Measurements from ENCODE around the gene CPEB4. TPM values are rescaled to one million over a fixed set of nuclear protein-coding genes. Genes with fewer than 3 reads are reported as not detected.

The CPEB4 gene
- total and polyA plus RNA-seq, 8 donors, result 3.5 to 115 (median 31.7) TPM

GRCh38 chr5:173841710-173842109 lies 46.4 kb upstream of the CPEB4 start:
- no peak overlapping the region for H3K4me3 ChIP-seq
- no peak for DNase-seq
- intact Hi-C loops (cut with DNase I; ENCODE audit: low total_unique reads), result no loop called here
- H3K9me3 ChIP-seq, result no peaks in the 10 kb centered on the region
- no peaks in the 10 kb centered on the region for H3K4me1 ChIP-seq
- H3K27me3 ChIP-seq, result no peaks in the 10 kb centered on the region
- WGBS, 5 donors, result 82 to 93% (median 85%) methylated on average over 3 of the region's 3 CpGs
- H3K27ac ChIP-seq, result no peak overlapping the region
- H3K36me3 ChIP-seq, result no peaks in the 10 kb centered on the region
- TF ChIP-seq POLR2AphosphoS5 (IDR thresholded peaks at IDR 0.05), result no peak
- no peak for TF ChIP-seq POLR2A (IDR thresholded peaks at IDR 0.05)
- no peak for TF ChIP-seq CTCF (IDR thresholded peaks at IDR 0.05)
- no peak for TF ChIP-seq EP300 (IDR thresholded peaks at IDR 0.05)

GRCh38 chr5:173843794-173844193 lies 44.4 kb upstream of the CPEB4 start:
- H3K4me1 ChIP-seq, result no peaks in the 10 kb centered on the region
- H3K27ac ChIP-seq, result no peak overlapping the region
- peaks cover 0 to 13% (median under 1%) of the 10 kb centered on the region in 4 donors for H3K9me3 ChIP-seq
- no peaks in the 10 kb centered on the region for H3K27me3 ChIP-seq
- DNase-seq, result no peak
- intact Hi-C loops (cut with DNase I; ENCODE audit: low total_unique reads), result no loop called here
- H3K4me3 ChIP-seq, result no peak overlapping the region
- WGBS, 5 donors, result 67 to 94% (median 86%) methylated on average over 3 of the region's 3 CpGs
- TF ChIP-seq POLR2A (IDR thresholded peaks at IDR 0.05), result no peak
- no peak for TF ChIP-seq EP300 (IDR thresholded peaks at IDR 0.05)
- no peak for TF ChIP-seq POLR2AphosphoS5 (IDR thresholded peaks at IDR 0.05)
- TF ChIP-seq CTCF (IDR thresholded peaks at IDR 0.05), result no peak
- no peaks in the 10 kb centered on the region for H3K36me3 ChIP-seq

- Histone ChIP-seq H3K36me3 (no peaks in the 10 kb centered on the region), H3K9me3 (peaks cover 0 to 20% (median 9%) of the 10 kb centered on the region in 4 donors), H3K4me3 (no peak overlapping the region), H3K27me3 (no peaks in the 10 kb centered on the region), H3K27ac (no peak overlapping the region), H3K4me1 (no peaks in the 10 kb centered on the region)
- no peak for DNase-seq
- WGBS, 5 donors, result 82 to 94% (median 91%) methylated on average over 6 of the region's 6 CpGs
- intact Hi-C loops (cut with DNase I; ENCODE audit: low total_unique reads), result no loop called here
- no peak for TF ChIP-seq CTCF (IDR thresholded peaks at IDR 0.05)
- TF ChIP-seq EP300 (IDR thresholded peaks at IDR 0.05), result no peak
- no peak for TF ChIP-seq POLR2AphosphoS5 (IDR thresholded peaks at IDR 0.05)
- TF ChIP-seq POLR2A (IDR thresholded peaks at IDR 0.05), result no peak
Measured at GRCh38 chr5:173845321-173845720, 42.8 kb upstream of the CPEB4 start.

- no peak overlapping the region for H3K27ac ChIP-seq
- no peak for TF ChIP-seq POLR2AphosphoS5 (IDR thresholded peaks at IDR 0.05)
- no peak for TF ChIP-seq POLR2A (IDR thresholded peaks at IDR 0.05)
- no peak for TF ChIP-seq CTCF (IDR thresholded peaks at IDR 0.05)
- no peak for TF ChIP-seq EP300 (IDR thresholded peaks at IDR 0.05)
- peaks cover 0 to 20% (median 9%) of the 10 kb centered on the region in 4 donors for H3K9me3 ChIP-seq
- DNase-seq, result no peak
- no peak overlapping the region for H3K4me3 ChIP-seq
- H3K27me3 ChIP-seq, result no peaks in the 10 kb centered on the region
- H3K36me3 ChIP-seq, result no peaks in the 10 kb centered on the region
- WGBS, 5 donors, result 48 to 100% (median 90%) methylated on average over 1 of the region's 1 CpG
- peaks cover 0 to 7% (median 0%) of the 10 kb centered on the region in 4 donors for H3K4me1 ChIP-seq
- intact Hi-C loops (cut with DNase I; ENCODE audit: low total_unique reads), result no loop called here
Measured at GRCh38 chr5:173846929-173847501, 41.1 kb upstream of the CPEB4 start.
